A549 (cell line): ENCODE data around the gene RASL10A.

Source experiments
- PHF8 ChIP-seq: fragments of 200-600 bp; sonication (generic); IDR thresholded peaks from 2 replicates; pipeline ENCODE4 v1.6.1; 2016; ENCODE audit warnings: low read depth, mild to moderate bottlenecking, antibody characterized with exemption, moderate library complexity, borderline replicate concordance
- RAD21 ChIP-seq, 2 experiments: fragments of >200 bp in 1 of 2; sonication (Bioruptor Twin) in 1 of 2; formaldehyde crosslinking in 1 of 2; IDR thresholded peaks in 1 of 2; conservative IDR thresholded peaks in 1 of 2; 2 replicates in 1 of 2; 3 replicates in 1 of 2; pipeline ENCODE4 v1.6.1; 2012 to 2018; ENCODE audit warnings: inconsistent platforms in 1 of 2
- TF ChIP-seq, protein P1 (sequence below): fragments of >200 bp; sonication (Bioruptor Twin); formaldehyde crosslinking; IDR thresholded peaks from 3 replicates; pipeline ENCODE4 v1.5.1; 2016

DNA sequence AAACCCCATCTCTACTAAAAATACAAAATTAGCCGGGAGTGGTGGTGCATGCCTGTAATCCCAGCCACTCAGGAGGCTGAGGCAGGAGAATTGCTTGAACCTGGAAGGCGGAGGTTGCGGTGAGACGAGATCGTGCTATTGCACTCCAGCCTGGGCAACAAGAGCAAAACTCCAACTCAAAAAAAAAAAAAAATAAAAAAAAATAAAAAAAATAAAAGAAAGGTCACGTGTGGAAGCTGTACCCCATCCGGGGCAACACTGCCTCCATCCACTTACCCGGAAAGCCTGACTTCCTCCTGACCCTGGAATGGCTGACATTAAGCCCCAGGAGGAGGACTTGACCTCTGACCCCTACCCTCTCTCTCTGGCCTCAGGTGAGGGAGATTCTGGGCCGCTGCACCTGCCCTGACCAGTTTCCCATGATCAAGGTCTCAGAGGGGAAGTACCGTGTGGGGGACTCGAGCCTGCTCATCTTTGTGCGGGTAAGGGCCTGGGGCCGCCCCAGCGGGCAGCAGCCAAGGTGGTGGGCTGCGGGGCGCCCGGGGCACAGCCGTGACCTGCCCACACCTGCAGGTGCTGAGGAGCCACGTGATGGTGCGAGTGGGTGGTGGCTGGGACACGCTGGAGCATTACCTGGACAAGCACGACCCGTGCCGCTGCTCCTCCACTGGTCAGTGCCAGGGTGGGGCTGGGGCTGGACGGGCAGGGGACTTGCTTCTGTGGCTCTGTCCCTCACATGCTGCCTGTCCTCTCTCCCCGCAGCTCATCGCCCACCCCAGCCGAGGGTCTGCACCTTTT is 5.2 kb downstream of the RASL10A start:
- TF ChIP-seq, protein P1, sequence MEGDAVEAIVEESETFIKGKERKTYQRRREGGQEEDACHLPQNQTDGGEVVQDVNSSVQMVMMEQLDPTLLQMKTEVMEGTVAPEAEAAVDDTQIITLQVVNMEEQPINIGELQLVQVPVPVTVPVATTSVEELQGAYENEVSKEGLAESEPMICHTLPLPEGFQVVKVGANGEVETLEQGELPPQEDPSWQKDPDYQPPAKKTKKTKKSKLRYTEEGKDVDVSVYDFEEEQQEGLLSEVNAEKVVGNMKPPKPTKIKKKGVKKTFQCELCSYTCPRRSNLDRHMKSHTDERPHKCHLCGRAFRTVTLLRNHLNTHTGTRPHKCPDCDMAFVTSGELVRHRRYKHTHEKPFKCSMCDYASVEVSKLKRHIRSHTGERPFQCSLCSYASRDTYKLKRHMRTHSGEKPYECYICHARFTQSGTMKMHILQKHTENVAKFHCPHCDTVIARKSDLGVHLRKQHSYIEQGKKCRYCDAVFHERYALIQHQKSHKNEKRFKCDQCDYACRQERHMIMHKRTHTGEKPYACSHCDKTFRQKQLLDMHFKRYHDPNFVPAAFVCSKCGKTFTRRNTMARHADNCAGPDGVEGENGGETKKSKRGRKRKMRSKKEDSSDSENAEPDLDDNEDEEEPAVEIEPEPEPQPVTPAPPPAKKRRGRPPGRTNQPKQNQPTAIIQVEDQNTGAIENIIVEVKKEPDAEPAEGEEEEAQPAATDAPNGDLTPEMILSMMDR: no peak
- no peak for TF ChIP-seq RAD21 (conservative IDR thresholded peaks at IDR 0.05 in 1 of 2, IDR thresholded peaks at IDR 0.05 in 1 of 2)
- no peak for TF ChIP-seq PHF8
